T-helper 1 cell treated with Interleukin-12 subunit alpha and Interleukin-12 subunit beta and Interleukin-4 antibody, amounts not matched to agents 30 ng/mL and 1 ng/mL, for 36 hours (primary cell): ENCODE results near the gene DENND4A. TPM values are rescaled to one million over a fixed set of nuclear protein-coding genes. Genes with fewer than 3 reads are reported as not detected.
"Not testable (repeated sequence)": the region's sequence is repeated elsewhere in the genome, so short reads cannot be mapped to it uniquely, and the experiment has no call there.

Experiments
- intact Hi-C: fragments of 100-400 bp; cut with micrococcal nuclease; formaldehyde crosslinking; loops from one replicate; pipeline ENCODE4 v1.15.1; 2024
- total RNA-seq: library from RNA; stranded (reverse); gene quantifications from 2 replicates; pipeline ENCODE4 v1.2.3, GENCODE V29; 2022

The DENND4A gene
- total RNA-seq, 1 donor from 2014 or later: 49.6 TPM

DNA sequence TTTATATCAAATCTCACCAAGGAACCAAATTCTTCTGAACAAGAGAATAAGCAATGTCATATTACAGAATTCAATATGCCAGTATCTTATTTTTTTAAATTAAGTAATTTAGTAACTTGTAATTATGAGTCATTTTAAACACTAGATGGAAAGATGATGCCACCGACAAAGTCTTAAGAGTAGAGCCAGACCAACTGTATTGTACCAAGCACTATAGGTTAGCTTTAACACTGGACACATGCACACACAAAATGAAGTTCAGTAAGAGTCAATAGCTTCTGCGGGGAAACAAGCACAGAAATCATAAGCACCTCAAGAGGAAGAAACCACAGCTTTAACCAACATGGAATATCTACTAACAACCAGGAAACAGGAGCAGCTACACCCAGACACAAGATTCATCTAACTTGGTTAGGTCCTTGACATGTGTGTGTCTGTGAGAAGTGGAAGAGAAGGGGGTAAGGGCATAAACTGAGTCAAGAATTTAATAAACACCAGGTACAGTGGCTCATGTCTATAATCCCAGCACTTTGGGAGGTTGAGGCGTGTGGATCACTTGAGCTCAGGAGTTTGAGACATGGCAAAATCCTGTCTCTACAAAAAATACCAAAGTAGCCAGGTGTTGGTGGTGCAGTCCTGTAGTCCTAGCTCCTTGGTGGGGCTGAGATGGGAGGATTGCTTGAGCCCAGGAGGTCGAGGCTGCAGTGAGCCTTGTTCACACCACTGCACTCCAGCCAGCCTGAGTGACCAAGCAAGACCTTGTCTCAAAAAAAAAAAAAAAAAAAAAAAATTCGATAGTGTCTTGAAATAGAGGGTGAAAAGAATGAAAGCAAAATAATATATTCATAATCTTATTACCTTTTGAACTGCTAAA lies 28.9 kb downstream of the DENND4A start:
- intact Hi-C loops: no loop called here

DNA sequence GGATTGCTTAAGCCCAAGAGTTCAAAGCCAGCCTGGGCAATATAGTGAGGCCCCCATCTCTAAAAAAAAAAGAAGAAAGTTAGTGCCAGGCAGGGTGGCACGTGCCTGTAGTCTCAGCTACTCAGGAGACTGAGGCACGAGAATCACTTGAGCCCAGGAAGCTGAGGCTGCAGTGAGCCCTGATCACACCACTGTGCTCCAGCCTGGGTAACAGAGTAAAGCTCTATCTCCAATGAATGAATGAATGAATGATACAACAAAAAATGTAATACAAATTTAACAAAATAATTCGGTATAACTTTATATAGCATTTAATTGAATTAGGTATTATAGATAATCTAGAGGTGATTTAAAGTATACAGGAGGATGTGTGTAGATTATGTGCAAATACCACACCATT lies 29.7 kb downstream of the DENND4A start:
- intact Hi-C loops: no loop called here

- intact Hi-C loops: loop anchor here (2.0 kb wide), 1 partner anchor 67 kb away; no protein-coding TSS in a partner anchor
These were observed 30.7 kb downstream of the DENND4A start for GRCh38 chr15:65761210-65761926.

DNA sequence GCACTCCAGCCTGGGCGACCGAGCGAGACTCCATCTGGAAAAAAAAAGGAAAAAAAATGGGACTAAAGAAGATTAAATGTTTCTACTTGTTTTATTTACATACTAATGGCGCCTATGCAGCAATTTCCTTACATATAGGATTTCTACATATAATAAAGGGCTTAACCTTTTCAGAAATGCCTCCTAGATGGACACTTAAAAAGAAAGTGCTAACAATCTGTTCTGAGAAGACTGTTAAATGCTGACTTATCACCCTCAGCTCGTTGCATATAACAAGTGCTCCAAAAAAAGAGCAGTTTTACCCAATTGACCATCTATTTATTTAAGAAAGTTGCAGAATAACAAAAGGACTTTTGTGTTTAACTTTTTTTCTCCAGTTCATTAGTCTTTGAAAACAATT lies 32.7 kb downstream of the DENND4A start:
- intact Hi-C loops: loop anchor here (5.0 kb wide), 1 partner anchor 33 kb away; the partner anchor contains the start of gene DENND4A

DNA sequence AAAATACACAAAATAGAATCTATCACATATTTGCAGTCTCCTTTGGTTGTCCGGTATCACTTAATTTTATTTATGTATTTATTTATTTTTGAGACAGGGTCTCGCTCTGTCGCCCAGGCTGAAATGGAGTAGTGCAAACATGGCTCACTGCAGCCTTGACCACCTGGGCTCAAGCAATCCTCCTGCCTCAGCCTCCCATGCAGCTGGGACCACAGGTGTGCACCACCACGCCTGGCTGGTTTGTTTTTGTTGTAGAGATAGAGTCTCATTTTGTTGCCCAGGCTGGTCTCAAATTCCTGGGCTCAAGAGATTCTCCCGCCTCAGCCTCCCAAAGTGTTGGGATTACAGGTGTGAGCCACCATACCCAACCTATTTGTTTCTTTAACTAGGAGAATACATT lies 33.9 kb downstream of the DENND4A start:
- intact Hi-C loops: loop anchor here (5.0 kb wide), 1 partner anchor 34 kb away; the partner anchor contains the start of gene DENND4A

DNA sequence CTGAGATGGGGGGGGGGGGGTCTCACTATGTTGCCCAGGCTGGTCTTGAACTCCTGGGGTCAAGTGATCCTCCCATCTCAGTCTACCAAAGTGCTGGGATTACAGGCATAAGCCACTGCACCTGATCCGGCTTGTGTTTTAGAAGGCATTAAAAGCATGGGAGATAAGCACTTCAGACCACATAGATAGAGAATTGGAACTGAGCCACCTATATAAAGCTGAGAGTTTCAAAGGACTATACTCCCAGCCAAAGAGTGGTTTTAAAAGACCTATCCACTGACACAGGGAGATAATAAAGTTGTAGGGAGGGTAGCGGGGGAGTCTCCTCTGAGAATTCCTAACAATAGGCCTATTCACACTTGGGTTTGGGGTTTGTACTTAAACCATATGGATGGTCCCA lies 34.8 kb downstream of the DENND4A start:
- intact Hi-C loops: loop anchor here (2.0 to 5.0 kb wide), 2 partner anchors 14 to 35 kb away; partner anchors contain the start of gene DENND4A

- intact Hi-C loops: no loop called here
These were observed 39.9 kb downstream of the DENND4A start for GRCh38 chr15:65752151-65752700.

GRCh38 chr15:65751431-65751830 lies 40.7 kb downstream of the DENND4A start:
- intact Hi-C loops: no loop called here

DNA sequence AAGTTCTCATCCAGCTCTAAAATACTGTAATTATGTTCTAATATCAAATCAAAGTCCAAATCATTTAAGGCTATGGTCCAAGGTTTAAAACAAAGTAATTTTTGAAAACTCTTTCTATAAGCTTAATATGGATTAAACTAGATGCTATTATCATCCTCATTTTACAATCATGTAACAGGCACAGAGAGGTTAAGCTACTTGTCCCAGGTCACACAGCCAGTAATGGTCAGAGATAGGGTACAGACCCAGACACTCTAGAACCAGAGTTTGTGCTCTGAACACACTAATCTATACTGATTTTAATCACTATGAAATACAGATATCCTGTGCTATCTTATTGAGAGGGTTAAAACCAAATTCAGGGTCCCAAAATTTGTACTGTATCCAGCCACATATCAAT lies 44.8 kb downstream of the DENND4A start:
- intact Hi-C loops: no loop called here

DNA sequence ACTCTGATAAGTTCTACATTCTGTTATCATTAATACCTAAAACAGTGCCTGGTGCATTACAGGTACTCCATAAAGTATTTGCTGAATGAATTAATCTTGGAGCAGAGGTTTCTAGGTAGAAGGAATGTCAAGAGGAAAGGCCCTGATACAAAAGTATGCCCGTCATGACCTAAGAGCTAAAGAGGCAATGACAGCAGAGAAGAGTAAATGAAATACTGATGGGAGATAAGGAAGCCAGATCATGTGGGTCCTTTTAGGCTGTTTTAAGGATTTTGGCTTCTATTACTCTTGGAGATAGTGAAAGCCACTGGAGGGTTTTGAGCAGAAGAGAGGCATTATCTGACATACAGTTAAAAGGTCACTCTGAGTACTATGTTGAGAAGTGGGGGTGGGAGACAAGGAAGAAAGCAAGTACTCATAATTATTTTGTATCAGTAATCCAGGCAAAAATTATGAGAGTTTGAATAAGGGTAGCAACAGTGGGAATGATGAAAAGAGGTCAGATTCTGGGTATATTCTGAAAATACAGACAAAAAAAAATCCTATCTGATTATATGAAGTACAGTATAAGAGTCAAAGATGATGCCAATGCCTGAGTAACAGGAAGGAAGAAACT lies 48.3 kb downstream of the DENND4A start:
- intact Hi-C loops: loop anchor here (2.0 kb wide), 1 partner anchor 13 kb away; no protein-coding TSS in a partner anchor

GRCh38 chr15:65740148-65740547 lies 51.9 kb downstream of the DENND4A start:
- intact Hi-C loops: no loop called here

GRCh38 chr15:65738649-65739048 lies 53.4 kb downstream of the DENND4A start:
- intact Hi-C loops: no loop called here

DNA sequence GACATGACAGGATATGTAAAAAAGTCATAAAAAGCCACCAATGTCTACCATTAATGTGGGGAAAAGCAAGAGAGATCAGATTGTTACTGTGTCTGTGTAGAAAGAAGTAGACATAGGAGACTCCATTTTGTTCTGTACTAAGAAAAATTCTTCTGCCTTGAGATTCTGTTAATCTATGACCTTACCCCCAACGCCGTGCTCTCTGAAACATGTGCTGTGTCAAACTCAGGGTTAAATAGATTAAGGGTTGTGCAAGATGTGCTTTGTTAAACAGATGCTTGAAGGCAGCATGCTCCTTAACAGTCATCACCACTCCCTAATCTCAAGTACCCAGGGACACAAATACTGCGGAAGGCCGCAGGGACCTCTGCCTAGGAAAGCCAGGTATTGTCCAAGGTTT lies 58.5 kb downstream of the DENND4A start:
- intact Hi-C loops: not testable (repeated sequence)

GRCh38 chr15:65732698-65733097 lies 59.4 kb downstream of the DENND4A start:
- intact Hi-C loops: no loop called here

DNA sequence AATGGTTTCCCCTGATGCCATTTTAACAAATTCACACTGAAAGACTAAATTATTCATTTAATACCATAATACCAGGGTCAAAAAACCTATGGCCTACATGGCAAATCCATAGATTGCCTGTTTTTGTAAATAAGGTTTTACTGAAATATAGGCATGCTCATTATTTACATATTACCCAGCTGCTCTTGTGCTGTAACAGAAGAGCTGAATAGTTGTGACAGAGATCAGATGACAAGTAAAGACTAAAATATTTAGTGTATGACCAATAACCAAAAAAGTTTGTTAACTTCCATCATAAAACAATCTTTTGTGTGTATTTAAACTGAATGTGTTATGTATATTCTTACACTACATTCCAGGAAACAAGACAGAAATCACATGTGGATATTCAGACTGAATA lies 60.2 kb downstream of the DENND4A start:
- intact Hi-C loops: no loop called here

DNA sequence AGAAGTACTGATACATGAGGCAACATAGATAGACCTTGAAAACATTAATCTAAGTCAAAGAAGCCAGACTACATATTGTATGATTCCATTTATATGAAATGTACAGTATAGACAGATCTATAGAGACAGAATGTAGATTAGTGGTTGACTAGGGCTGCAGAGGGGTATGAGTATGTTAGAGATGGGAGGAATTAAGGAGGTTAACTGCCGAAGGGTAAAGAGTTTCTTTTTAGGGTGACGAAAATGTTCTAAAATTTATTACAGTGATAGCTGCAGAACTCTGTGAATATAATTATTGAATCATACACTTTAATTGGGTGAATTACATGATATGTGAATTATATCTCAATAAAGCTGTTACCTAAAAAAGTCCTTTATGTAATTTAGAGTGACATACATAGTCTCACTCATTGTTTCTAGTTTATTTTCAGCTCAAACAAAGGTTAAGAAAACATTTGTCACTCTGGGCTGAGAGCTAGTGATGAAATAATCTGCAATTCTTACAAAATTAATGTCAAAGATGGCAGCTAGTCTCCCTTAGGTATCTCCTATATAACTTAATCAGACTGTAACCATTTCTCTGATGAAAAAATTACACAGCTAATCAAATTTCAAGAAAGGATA lies 61.4 kb downstream of the DENND4A start:
- intact Hi-C loops: no loop called here

DNA sequence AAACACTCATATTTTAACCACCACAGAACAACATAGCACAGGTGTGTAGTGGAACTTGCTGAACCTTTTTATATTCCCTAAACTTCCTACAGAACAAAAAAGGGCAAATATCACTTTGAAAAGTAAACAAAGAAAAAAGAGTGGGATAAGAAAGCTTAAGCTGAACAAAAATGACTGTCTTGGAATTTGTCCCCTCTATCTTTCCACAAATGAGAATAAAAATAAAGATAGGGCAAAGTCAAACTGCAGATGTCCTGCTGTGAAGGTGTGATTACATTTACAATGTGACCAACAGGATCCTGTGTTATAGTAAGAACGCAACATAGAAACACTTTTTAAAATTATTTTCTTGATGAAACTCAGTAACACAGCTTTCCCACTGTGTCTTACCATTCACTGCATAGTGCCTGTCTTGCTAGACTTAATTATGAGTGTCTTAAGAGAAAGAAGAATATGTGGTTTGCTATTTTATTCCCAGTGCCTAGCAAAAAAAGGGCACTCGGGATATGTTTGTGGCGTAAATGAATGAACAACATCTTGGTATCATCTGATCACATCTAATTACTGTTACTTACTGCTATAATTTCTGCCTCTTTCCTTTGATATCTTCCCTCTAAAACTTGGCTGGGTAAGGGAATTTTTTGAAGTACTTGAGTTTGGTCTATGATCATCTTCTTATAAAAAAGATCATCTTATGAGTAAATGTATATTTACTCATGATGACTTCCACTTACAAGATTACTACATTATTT lies 67.5 kb downstream of the DENND4A start:
- intact Hi-C loops: no loop called here

- intact Hi-C loops: no loop called here
These were observed 68.2 kb downstream of the DENND4A start for GRCh38 chr15:65723876-65724275.

GRCh38 chr15:65722191-65722590 lies 69.9 kb downstream of the DENND4A start:
- intact Hi-C loops: no loop called here

DNA sequence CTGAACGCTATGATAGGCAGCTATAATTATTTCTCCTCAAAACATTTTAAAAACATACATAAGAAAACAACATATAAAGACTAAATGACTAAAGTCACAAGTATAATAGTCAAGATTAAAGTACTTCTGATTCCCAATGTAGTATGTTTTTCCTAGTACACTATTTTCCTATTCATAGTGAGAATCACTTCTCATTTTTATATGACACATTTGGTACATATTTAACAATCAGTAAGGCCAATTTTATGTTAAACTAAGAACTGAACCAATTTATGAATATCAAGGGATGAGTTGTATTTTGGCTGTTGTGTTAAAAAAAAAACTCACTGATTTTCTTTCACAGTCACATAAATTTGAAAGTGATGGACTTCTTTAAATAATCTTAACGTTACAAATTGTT lies 79.7 kb downstream of the DENND4A start:
- intact Hi-C loops: no loop called here
